HK-2 (cell line): Measurements from ENCODE around the gene RAX2.

Experiments
- DNase-seq: peaks from one replicate; pipeline ENCODE4 v3.0.0-alpha.2; 2018; ENCODE audit not compliant: unreplicated experiment

RAX2 gene

GRCh38 chr19:3801412-3802096 is 29.5 kb upstream of the RAX2 start:
- no peak for DNase-seq

GRCh38 chr19:3800996-3801395 is 29.0 kb upstream of the RAX2 start:
- no peak for DNase-seq

- DNase-seq, result no peak
Measured at GRCh38 chr19:3798137-3798536, 26.1 kb upstream of the RAX2 start.

GRCh38 chr19:3796358-3796757 is 24.3 kb upstream of the RAX2 start:
- DNase-seq, result no peak

- no peak for DNase-seq
Measured at GRCh38 chr19:3793799-3794198, 21.8 kb upstream of the RAX2 start.

GRCh38 chr19:3792114-3792513 is 20.1 kb upstream of the RAX2 start:
- DNase-seq, result no peak

- no peak for DNase-seq
Measured at GRCh38 chr19:3790941-3791340, 18.9 kb upstream of the RAX2 start.

- no peak for DNase-seq
Measured at GRCh38 chr19:3790209-3790734, 18.2 kb upstream of the RAX2 start.

GRCh38 chr19:3788996-3789778 is 17.2 kb upstream of the RAX2 start:
- no peak for DNase-seq

- DNase-seq, result no peak
Measured at GRCh38 chr19:3785938-3786824, 14.2 kb upstream of the RAX2 start, which contains the start of gene MATK. Gene MATK (minus strand): TSS chr19:3786381. CDS start chr19:3785135, 1,246 bp downstream.

- no peak for DNase-seq
Measured at GRCh38 chr19:3785451-3785937, 13.5 kb upstream of the RAX2 start.

- DNase-seq, result peak; percentile 70
Measured at GRCh38 chr19:3784607-3785450, 12.8 kb upstream of the RAX2 start.

GRCh38 chr19:3783660-3784584 is 11.9 kb upstream of the RAX2 start:
- no peak for DNase-seq

GRCh38 chr19:3782903-3783302 is 10.9 kb upstream of the RAX2 start:
- DNase-seq, result no peak

- DNase-seq, result no peak
Measured at GRCh38 chr19:3782330-3782729, 10.3 kb upstream of the RAX2 start.

- DNase-seq, result no peak
Measured at GRCh38 chr19:3781603-3782002, 9.6 kb upstream of the RAX2 start.

GRCh38 chr19:3780786-3781304 is 8.8 kb upstream of the RAX2 start:
- DNase-seq, result no peak

- DNase-seq, result no peak
Measured at GRCh38 chr19:3778899-3779723, 7.1 kb upstream of the RAX2 start.
